ENCODE results near the gene SMCO2. TPM values are rescaled to one million over a fixed set of nuclear protein-coding genes. Genes with fewer than 3 reads are reported as not detected.

Gene SMCO2
- total RNA-seq, 2 donors from 2014 or later = 0.41 TPM; not detected in 1

DNA sequence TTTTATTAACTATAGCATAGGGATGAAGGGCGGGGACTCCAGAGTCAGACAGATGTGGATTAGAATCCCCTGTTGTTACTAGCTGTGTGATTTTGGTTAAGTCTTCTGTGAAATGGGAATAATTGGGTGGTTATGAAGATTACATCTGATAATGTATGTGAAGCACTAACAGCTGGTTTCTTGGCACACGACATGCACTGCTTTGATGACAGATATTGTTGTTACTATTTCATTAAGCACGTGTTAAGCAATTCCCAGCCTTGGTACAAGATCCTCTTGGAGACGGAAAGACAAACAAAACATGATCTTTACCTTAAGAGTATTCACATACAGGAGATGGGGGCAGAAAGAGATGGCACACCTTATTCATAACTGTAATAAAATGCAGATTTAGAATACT lies 85.4 kb downstream of the SMCO2 start:
- Histone ChIP-seq H3K36me3 (no peaks in the 10 kb centered on the region), H3K27ac (no peak overlapping the region), H3K9me3 (no peaks in the 10 kb centered on the region), H3K4me3 (no peak overlapping the region), H3K27me3 (replicated peaks; ENCODE audit: insufficient read depth) (no peaks in the 10 kb centered on the region), H3K4me1 (replicated peaks) (no peaks in the 10 kb centered on the region)
- intact Hi-C loops (cut with DNase I) = no loop called here
- 54% methylated on average over 4 of the region's 4 CpGs for WGBS
- no peak for TF ChIP-seq POLR2A (IDR thresholded peaks at IDR 0.05)
- no peak for TF ChIP-seq POLR2AphosphoS5 (IDR thresholded peaks at IDR 0.05)
- TF ChIP-seq, protein P1, sequence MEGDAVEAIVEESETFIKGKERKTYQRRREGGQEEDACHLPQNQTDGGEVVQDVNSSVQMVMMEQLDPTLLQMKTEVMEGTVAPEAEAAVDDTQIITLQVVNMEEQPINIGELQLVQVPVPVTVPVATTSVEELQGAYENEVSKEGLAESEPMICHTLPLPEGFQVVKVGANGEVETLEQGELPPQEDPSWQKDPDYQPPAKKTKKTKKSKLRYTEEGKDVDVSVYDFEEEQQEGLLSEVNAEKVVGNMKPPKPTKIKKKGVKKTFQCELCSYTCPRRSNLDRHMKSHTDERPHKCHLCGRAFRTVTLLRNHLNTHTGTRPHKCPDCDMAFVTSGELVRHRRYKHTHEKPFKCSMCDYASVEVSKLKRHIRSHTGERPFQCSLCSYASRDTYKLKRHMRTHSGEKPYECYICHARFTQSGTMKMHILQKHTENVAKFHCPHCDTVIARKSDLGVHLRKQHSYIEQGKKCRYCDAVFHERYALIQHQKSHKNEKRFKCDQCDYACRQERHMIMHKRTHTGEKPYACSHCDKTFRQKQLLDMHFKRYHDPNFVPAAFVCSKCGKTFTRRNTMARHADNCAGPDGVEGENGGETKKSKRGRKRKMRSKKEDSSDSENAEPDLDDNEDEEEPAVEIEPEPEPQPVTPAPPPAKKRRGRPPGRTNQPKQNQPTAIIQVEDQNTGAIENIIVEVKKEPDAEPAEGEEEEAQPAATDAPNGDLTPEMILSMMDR (IDR thresholded peaks at IDR 0.05) = no peak
- DNase-seq (ENCODE audit: low spot score) = no peak

DNA sequence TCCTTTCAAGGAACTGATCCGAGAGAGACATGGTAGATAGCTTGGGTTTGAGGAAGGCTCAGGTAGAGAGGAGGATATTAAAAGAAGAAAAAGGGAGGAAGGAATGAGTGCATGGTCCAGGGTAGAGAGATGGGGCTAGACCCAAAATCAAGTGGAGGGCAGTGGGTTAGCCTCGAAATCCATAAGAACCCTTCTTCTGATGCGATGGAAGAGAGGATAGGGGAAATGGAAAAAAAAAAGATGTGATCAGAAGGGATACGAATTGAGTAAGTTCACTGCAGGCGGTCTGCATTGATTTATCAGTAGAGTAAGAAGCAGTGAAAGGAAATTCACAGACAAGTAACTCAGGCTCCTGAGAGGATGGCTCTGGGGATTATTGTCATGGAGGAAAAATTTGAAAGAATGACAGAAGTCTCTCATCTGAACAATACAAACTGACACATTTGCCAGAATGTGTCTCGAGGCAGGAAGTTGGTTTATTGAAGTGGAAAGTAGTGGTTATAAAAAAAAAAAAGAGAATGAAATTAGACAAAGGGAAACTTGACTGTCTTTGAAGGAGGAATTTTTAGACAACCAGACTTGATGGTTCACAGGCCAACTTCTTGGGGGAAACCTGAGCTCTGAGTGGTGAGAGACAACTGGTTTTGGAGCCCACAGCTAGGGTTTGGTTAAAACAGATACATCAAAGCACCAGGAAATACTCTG lies 87.7 kb downstream of the SMCO2 start:
- no peak overlapping the region for H3K4me3 ChIP-seq
- H3K27ac ChIP-seq = no peak overlapping the region
- no peak for DNase-seq (ENCODE audit: low spot score)
- 85% methylated on average over 6 of the region's 6 CpGs for WGBS
- H3K9me3 ChIP-seq = no peaks in the 10 kb centered on the region
- no peaks in the 10 kb centered on the region for H3K4me1 ChIP-seq (replicated peaks)
- intact Hi-C loops (cut with DNase I) = no loop called here
- H3K36me3 ChIP-seq = no peaks in the 10 kb centered on the region
- TF ChIP-seq POLR2A (IDR thresholded peaks at IDR 0.05) = no peak
- TF ChIP-seq, protein P1 (IDR thresholded peaks at IDR 0.05) = no peak
- TF ChIP-seq POLR2AphosphoS5 (IDR thresholded peaks at IDR 0.05) = no peak
- H3K27me3 ChIP-seq (replicated peaks; ENCODE audit: insufficient read depth) = no peaks in the 10 kb centered on the region

DNA sequence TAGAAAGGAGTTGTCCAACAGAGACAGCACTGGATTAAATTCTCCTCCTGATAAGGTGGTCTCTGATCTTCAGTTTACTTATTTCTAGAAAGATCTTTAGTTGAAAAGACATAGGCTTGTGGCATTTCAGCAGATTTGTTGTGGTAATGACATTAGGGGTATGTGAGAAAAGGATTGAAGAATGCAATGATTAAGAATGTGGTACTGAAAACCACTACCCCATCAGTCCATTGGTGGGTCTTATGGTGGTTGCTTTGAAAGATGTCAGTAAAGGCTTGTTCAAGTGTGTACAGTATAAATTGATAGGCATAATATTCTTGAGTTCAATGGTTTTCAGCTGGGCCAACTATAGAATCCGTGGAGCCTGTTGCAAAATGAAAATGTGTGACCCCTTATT lies 88.2 kb downstream of the SMCO2 start:
- Histone ChIP-seq H3K27me3 (replicated peaks; ENCODE audit: insufficient read depth) (no peaks in the 10 kb centered on the region), H3K4me3 (no peak overlapping the region), H3K27ac (no peak overlapping the region), H3K4me1 (replicated peaks) (no peaks in the 10 kb centered on the region), H3K9me3 (no peaks in the 10 kb centered on the region), H3K36me3 (no peaks in the 10 kb centered on the region)
- 97% methylated on average over 1 of the region's 1 CpG for WGBS
- no peak for DNase-seq (ENCODE audit: low spot score)
- intact Hi-C loops (cut with DNase I) = no loop called here
- TF ChIP-seq POLR2AphosphoS5 (IDR thresholded peaks at IDR 0.05) (no peak), POLR2A (IDR thresholded peaks at IDR 0.05) (no peak)

DNA sequence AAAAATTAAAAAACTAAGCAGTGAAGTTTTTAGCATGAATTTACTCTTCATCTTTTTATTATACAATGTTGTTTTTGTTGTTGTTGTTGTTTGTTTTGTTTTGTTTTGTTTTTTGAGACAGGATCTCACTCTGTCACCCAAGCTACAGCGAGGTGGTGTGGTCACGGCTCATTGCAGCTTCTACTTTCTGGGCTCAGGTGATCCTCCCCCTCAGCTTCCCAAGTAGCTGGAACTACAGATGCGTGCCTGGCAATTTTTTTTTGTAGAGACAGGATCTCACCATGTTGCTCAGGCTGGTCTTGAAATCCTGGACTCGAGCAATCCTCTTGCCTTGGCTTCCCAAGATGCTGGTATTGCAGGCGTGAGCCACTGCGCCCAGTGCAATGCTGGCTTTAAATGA lies 88.8 kb downstream of the SMCO2 start:
- H3K36me3 ChIP-seq = no peaks in the 10 kb centered on the region
- H3K4me1 ChIP-seq (replicated peaks) = no peaks in the 10 kb centered on the region
- no peaks in the 10 kb centered on the region for H3K9me3 ChIP-seq
- 96% methylated on average over 6 of the region's 6 CpGs for WGBS
- TF ChIP-seq POLR2AphosphoS5 (IDR thresholded peaks at IDR 0.05) = no peak
- no peak for TF ChIP-seq POLR2A (IDR thresholded peaks at IDR 0.05)
- TF ChIP-seq, protein P1 (IDR thresholded peaks at IDR 0.05) = no peak
- DNase-seq (ENCODE audit: low spot score) = no peak
- no peaks in the 10 kb centered on the region for H3K27me3 ChIP-seq (replicated peaks; ENCODE audit: insufficient read depth)
- H3K27ac ChIP-seq = no peak overlapping the region
- no peak overlapping the region for H3K4me3 ChIP-seq
- intact Hi-C loops (cut with DNase I) = no loop called here

DNA sequence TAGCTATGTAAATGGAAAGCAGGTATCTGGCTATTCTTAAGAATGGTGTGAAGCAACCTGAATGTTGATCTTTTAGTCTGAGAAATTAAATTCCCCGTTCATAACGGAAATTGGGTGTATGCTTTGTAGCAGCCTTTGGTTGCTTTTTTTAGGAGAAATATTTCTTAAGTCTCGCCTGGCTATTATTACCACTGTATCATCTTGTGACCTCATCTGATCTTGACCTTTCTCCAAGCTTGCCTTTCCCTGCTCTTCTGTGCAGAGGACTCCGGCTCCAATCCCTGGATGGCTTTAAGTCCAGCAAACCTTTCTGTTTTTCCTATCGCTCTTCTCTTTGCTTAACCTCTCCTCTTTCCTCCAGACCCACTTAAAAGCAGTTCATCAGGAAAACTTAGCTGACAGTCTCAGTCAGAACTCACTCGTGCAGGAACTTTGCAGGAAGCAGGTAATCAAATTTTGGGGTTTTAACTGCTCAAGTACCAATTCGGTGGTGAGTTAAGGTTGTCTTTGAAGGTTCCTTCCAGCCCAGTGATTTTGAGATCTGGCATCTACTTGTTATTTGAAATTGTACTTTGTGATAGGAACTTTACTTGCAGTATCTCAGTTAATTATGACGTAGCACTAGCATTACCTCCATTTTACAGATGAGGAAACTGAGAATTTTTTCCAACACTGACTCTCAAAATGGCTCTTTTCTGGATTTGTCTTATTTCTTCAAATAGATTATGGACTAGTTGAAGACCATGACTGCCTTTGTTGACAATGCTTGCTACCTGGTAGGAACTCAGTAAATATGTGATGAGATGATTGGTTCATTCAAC lies 91.5 kb downstream of the SMCO2 start:
- DNase-seq (ENCODE audit: low spot score) = no peak
- Histone ChIP-seq H3K4me1 (replicated peaks) (no peaks in the 10 kb centered on the region), H3K36me3 (no peaks in the 10 kb centered on the region), H3K27me3 (replicated peaks; ENCODE audit: insufficient read depth) (no peaks in the 10 kb centered on the region), H3K4me3 (no peak overlapping the region), H3K27ac (no peak overlapping the region), H3K9me3 (no peaks in the 10 kb centered on the region)
- intact Hi-C loops (cut with DNase I) = no loop called here
- WGBS = 69% methylated on average over 8 of the region's 8 CpGs
- TF ChIP-seq POLR2A (IDR thresholded peaks at IDR 0.05) = no peak
- no peak for TF ChIP-seq POLR2AphosphoS5 (IDR thresholded peaks at IDR 0.05)
- TF ChIP-seq, protein P1 (IDR thresholded peaks at IDR 0.05) = no peak

Data from prostate gland (tissue), 2 donors.